ENCODE results near the gene R3HDML.
"Not testable (repeated sequence)": the region's sequence is repeated elsewhere in the genome, so short reads cannot be mapped to it uniquely, and the experiment has no call there.

Gene R3HDML
- total RNA-seq, result 0 reads per million in 3 donors

DNA sequence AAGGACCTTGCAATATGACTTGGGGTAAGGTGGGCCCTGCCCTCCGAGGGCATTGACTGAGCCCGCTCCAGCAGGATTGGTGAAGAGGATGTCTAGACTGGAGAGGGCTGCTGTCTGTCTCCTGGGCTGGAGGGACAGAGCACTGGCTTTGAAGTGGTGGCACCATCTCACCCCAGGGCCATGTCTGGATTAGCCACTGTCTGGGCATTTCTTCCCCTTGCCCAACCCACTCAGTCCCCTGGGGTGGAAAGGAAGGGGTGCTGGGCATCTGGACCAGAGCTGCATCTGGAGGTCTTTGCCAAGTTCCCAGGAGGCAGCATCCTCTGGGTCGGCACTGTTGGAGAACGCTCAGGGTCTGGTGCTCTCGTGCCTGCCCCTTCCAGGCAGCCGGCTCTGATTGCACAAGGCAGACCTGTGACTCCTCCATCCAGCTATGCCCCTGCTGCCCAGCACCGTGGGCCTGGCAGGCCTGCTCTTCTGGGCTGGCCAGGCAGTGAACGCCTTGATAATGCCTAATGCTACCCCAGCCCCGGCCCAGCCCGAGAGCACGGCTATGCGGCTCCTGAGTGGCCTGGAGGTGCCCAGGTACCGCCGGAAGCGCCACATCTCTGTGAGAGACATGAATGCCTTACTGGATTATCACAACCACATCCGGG lies at the start of gene R3HDML:
TSS of gene R3HDML (plus strand) at position 319 of the 656 bp plus-strand sequence. CDS start at position 434, 115 bp downstream.
- H3K27ac ChIP-seq (ENCODE audit: insufficient read depth, low read length, poor library complexity, severe bottlenecking), result no peak within 1 kb of the TSS
- H3K4me1 ChIP-seq (ENCODE audit: control insufficient read depth, insufficient read depth, low read length, poor library complexity, severe bottlenecking), result no peaks in the 10 kb centered on the region
- H3K36me3 ChIP-seq (ENCODE audit: control insufficient read depth, insufficient read depth, low read length), result no peaks in the 10 kb centered on the region
- H3K27me3 ChIP-seq (replicated peaks; ENCODE audit: control insufficient read depth, insufficient read depth, low read length, poor library complexity, severe bottlenecking), result no peaks in the 10 kb centered on the region
- H3K4me3 ChIP-seq (ENCODE audit: insufficient read depth, low read depth, low read length, poor library complexity, severe bottlenecking), result no peak within 1 kb of the TSS
- DNase-seq, result no peak
- no peaks in the 10 kb centered on the region for H3K9me3 ChIP-seq (ENCODE audit: control insufficient read depth, low read length)

DNA sequence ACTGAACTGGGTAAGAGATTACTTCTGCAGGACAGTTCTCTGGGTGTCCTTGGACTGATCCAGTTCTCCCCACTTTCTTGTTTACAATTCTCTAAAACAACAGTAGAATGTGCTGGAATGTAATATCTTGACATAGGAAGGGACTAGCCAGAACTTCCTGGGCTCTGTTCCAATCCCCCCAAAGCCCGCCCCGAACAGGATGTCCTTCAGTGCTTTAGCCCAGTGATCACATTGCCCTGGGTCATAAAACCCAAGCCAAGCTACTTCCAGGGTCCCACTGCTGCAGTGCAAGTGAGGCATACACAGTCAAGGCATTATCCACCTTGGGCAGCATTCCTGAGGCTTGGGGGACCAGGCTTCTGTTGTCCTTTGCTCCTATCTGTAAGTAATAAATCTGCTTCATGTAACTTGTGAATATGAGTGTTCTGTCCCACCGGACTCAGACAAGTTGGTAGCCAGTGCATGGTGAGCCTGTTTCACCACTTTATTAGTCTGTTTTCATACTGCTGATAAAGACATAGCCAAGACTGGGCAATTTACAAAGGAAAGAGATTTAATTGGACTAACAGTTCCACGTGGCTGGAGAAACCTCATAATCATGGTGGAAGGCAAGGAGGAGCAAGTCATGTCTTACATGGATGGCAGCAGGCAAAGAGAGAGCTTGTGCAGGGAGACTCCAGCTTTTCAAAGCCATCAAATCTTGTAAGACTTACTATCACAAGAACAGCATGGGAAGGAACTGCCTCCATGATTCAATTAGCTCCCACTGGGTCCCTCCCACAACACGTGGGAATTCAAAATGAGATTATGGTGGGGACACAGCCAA lies 49.4 kb upstream of the R3HDML start:
- Histone ChIP-seq H3K27me3 (replicated peaks; ENCODE audit: control insufficient read depth, insufficient read depth, low read length, poor library complexity, severe bottlenecking) (no peaks in the 10 kb centered on the region), H3K36me3 (ENCODE audit: control insufficient read depth, insufficient read depth, low read length) (no peaks in the 10 kb centered on the region), H3K27ac (ENCODE audit: insufficient read depth, low read length, poor library complexity, severe bottlenecking) (no peak overlapping the region), H3K4me1 (ENCODE audit: control insufficient read depth, insufficient read depth, low read length, poor library complexity, severe bottlenecking) (no peaks in the 10 kb centered on the region), H3K4me3 (ENCODE audit: insufficient read depth, low read depth, low read length, poor library complexity, severe bottlenecking) (no peak overlapping the region), H3K9me3 (ENCODE audit: control insufficient read depth, low read length) (no peaks in the 10 kb centered on the region)
- DNase-seq, result no peak

- Histone ChIP-seq H3K36me3 (ENCODE audit: control insufficient read depth, insufficient read depth, low read length) (no peaks in the 10 kb centered on the region), H3K27me3 (replicated peaks; ENCODE audit: control insufficient read depth, insufficient read depth, low read length, poor library complexity, severe bottlenecking) (no peaks in the 10 kb centered on the region), H3K4me3 (ENCODE audit: insufficient read depth, low read depth, low read length, poor library complexity, severe bottlenecking) (no peak overlapping the region), H3K4me1 (ENCODE audit: control insufficient read depth, insufficient read depth, low read length, poor library complexity, severe bottlenecking) (no peaks in the 10 kb centered on the region), H3K27ac (ENCODE audit: insufficient read depth, low read length, poor library complexity, severe bottlenecking) (no peak overlapping the region), H3K9me3 (ENCODE audit: control insufficient read depth, low read length) (no peaks in the 10 kb centered on the region)
- DNase-seq, result no peak
Measured at GRCh38 chr20:44288252-44288651, 48.6 kb upstream of the R3HDML start.

DNA sequence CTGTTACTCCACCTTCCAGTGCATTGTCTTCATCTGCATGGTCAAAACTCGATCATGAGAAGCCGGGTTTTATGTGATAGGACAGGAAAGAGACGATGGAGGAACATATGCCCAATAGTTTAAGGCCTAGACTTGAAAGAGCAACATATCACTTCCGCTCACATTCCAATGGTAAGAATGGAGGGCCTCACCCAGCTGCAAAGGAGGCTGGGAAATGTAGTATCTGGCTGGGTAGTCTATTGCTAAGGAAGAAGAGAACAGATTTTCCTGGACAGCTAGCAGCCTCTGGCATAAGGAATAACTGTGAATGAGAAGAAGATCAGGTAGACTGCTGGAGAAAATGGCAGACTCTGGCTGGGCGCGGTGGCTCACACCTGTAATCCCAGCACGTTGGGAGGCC lies 45.1 kb upstream of the R3HDML start:
- Histone ChIP-seq H3K27me3 (replicated peaks; ENCODE audit: control insufficient read depth, insufficient read depth, low read length, poor library complexity, severe bottlenecking) (no peaks in the 10 kb centered on the region), H3K4me1 (ENCODE audit: control insufficient read depth, insufficient read depth, low read length, poor library complexity, severe bottlenecking) (no peaks in the 10 kb centered on the region), H3K9me3 (ENCODE audit: control insufficient read depth, low read length) (no peaks in the 10 kb centered on the region), H3K36me3 (ENCODE audit: control insufficient read depth, insufficient read depth, low read length) (no peaks in the 10 kb centered on the region), H3K4me3 (ENCODE audit: insufficient read depth, low read depth, low read length, poor library complexity, severe bottlenecking) (no peak overlapping the region), H3K27ac (ENCODE audit: insufficient read depth, low read length, poor library complexity, severe bottlenecking) (no peak overlapping the region)
- DNase-seq, result no peak

DNA sequence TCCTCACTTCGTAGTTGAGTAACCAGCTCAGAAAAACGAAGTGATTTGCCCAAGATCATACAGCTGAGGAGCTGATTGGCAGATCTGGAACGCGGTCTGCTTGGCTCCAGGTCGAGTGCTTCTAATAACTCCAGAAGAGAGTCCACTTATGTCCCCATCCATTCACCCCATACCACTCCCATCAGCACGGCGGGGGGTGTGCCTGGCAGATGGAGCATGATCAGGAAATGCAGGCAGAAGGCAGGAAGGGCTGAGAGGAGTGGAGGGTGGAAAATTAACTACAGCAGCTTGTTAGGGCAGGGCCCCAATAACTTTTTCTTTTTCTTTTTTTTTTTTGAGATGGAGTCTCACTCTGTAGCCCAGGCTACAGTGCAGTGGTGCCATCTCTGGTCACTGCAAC lies 40.8 kb upstream of the R3HDML start:
- H3K4me3 ChIP-seq (ENCODE audit: insufficient read depth, low read depth, low read length, poor library complexity, severe bottlenecking), result no peak overlapping the region
- DNase-seq, result no peak
- no peaks in the 10 kb centered on the region for H3K36me3 ChIP-seq (ENCODE audit: control insufficient read depth, insufficient read depth, low read length)
- no peaks in the 10 kb centered on the region for H3K4me1 ChIP-seq (ENCODE audit: control insufficient read depth, insufficient read depth, low read length, poor library complexity, severe bottlenecking)
- no peaks in the 10 kb centered on the region for H3K27me3 ChIP-seq (replicated peaks; ENCODE audit: control insufficient read depth, insufficient read depth, low read length, poor library complexity, severe bottlenecking)
- H3K27ac ChIP-seq (ENCODE audit: insufficient read depth, low read length, poor library complexity, severe bottlenecking), result no peak overlapping the region
- H3K9me3 ChIP-seq (ENCODE audit: control insufficient read depth, low read length), result no peaks in the 10 kb centered on the region

DNA sequence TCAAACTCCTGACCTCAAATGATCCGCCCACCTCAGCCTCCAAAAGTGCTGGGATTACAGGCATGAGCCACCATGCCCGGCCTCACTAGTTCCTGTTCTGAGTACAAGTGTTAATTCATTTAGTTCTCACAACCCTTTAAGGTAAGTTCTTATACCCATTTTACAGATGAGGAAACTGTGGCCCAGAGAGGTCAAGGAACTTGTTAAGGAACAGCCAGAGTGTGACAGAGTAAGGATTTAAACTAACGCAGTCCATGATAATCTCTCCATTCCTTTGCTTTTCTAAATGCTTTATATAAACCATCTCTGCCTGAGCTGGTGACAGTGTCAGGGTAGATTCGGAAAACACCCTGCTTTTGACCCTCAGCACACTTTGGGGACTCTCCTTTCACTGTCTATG lies 39.1 kb upstream of the R3HDML start:
- Histone ChIP-seq H3K4me3 (ENCODE audit: insufficient read depth, low read depth, low read length, poor library complexity, severe bottlenecking) (no peak overlapping the region), H3K4me1 (ENCODE audit: control insufficient read depth, insufficient read depth, low read length, poor library complexity, severe bottlenecking) (no peaks in the 10 kb centered on the region), H3K27ac (ENCODE audit: insufficient read depth, low read length, poor library complexity, severe bottlenecking) (no peak overlapping the region), H3K36me3 (ENCODE audit: control insufficient read depth, insufficient read depth, low read length) (no peaks in the 10 kb centered on the region), H3K9me3 (ENCODE audit: control insufficient read depth, low read length) (no peaks in the 10 kb centered on the region), H3K27me3 (replicated peaks; ENCODE audit: control insufficient read depth, insufficient read depth, low read length, poor library complexity, severe bottlenecking) (no peaks in the 10 kb centered on the region)
- DNase-seq, result no peak

GRCh38 chr20:44299011-44299535 lies 37.8 kb upstream of the R3HDML start:
- H3K9me3 ChIP-seq (ENCODE audit: control insufficient read depth, low read length); DNase-seq; H3K36me3 ChIP-seq (ENCODE audit: control insufficient read depth, insufficient read depth, low read length); H3K27ac ChIP-seq (ENCODE audit: insufficient read depth, low read length, poor library complexity, severe bottlenecking); H3K4me1 ChIP-seq (ENCODE audit: control insufficient read depth, insufficient read depth, low read length, poor library complexity, severe bottlenecking); H3K4me3 ChIP-seq (ENCODE audit: insufficient read depth, low read depth, low read length, poor library complexity, severe bottlenecking); H3K27me3 ChIP-seq (replicated peaks; ENCODE audit: control insufficient read depth, insufficient read depth, low read length, poor library complexity, severe bottlenecking): not testable (repeated sequence)

DNA sequence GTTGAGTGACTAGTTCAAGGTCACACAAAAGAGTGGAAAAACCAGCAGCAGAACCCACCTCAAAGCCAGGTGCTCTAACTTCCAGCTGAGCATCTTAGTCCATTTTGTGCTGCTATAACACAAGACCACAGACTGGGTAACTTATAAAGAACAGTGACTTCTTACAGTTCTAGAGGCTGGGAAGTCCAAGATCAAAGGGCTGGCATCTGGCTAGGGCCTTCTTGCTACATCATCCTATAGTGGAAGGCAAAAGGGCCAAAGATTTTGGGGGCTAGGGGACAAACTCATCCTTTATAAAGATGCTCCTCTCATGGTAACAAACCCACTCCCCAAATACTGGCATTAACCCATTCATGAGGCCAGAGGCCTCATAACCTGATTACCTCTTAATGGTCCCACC lies 35.6 kb upstream of the R3HDML start:
- no peaks in the 10 kb centered on the region for H3K36me3 ChIP-seq (ENCODE audit: control insufficient read depth, insufficient read depth, low read length)
- no peaks in the 10 kb centered on the region for H3K4me1 ChIP-seq (ENCODE audit: control insufficient read depth, insufficient read depth, low read length, poor library complexity, severe bottlenecking)
- no peaks in the 10 kb centered on the region for H3K9me3 ChIP-seq (ENCODE audit: control insufficient read depth, low read length)
- no peak overlapping the region for H3K4me3 ChIP-seq (ENCODE audit: insufficient read depth, low read depth, low read length, poor library complexity, severe bottlenecking)
- no peak overlapping the region for H3K27ac ChIP-seq (ENCODE audit: insufficient read depth, low read length, poor library complexity, severe bottlenecking)
- no peak for DNase-seq
- H3K27me3 ChIP-seq (replicated peaks; ENCODE audit: control insufficient read depth, insufficient read depth, low read length, poor library complexity, severe bottlenecking), result no peaks in the 10 kb centered on the region

DNA sequence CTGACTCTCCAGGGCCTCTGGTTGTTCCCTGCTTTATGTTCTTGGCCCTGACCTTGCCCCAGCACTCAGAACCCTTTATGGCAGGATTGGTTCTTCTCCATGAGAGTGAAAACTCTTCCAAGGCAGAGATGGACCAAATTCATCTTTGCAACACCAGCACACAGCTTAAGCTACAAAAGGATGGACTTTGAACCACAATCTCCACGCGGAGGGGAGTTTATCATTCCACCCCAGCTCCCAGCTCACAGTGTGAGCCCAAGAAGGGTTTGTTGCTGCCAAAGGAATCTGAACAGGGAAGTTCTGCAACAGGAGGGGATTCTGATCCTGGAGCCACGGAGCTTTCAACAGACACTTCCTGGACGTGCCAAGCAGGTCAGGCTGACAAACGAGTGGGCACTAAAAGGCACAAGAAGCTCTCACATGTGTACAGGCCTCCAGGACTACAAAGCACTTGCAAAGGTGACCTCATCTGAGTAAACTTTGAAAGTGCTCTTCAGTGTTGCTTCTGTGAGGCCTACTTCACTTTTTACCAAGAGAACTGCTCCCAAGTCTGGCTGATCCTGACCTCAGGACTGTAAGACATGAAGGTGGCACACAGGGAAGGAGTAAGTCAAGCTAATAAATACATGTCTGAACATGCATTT lies 34.7 kb upstream of the R3HDML start:
- Histone ChIP-seq H3K36me3 (ENCODE audit: control insufficient read depth, insufficient read depth, low read length) (no peaks in the 10 kb centered on the region), H3K4me1 (ENCODE audit: control insufficient read depth, insufficient read depth, low read length, poor library complexity, severe bottlenecking) (no peaks in the 10 kb centered on the region), H3K27me3 (replicated peaks; ENCODE audit: control insufficient read depth, insufficient read depth, low read length, poor library complexity, severe bottlenecking) (no peaks in the 10 kb centered on the region), H3K27ac (ENCODE audit: insufficient read depth, low read length, poor library complexity, severe bottlenecking) (no peak overlapping the region), H3K9me3 (ENCODE audit: control insufficient read depth, low read length) (no peaks in the 10 kb centered on the region), H3K4me3 (ENCODE audit: insufficient read depth, low read depth, low read length, poor library complexity, severe bottlenecking) (no peak overlapping the region)
- DNase-seq, result no peak

DNA sequence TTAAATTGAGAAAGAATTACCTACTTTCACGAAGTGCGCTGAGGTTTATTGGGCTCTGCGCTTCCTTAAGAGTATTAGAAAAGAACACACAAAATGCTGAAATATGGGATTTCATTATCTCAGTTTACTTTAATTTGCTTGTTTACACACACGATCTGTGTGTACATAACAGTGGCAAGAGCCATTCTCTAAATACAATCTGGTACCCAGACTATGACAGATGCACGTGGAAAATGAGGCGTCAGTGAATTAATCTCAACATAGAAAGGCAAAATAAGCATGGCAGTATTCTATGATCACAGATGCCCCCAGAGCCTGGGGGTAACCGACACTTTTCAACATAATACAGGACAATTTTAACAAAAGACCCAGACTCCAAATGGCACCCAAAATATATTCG lies 34.1 kb upstream of the R3HDML start:
- DNase-seq, result no peak
- no peaks in the 10 kb centered on the region for H3K4me1 ChIP-seq (ENCODE audit: control insufficient read depth, insufficient read depth, low read length, poor library complexity, severe bottlenecking)
- H3K27me3 ChIP-seq (replicated peaks; ENCODE audit: control insufficient read depth, insufficient read depth, low read length, poor library complexity, severe bottlenecking), result no peaks in the 10 kb centered on the region
- H3K9me3 ChIP-seq (ENCODE audit: control insufficient read depth, low read length), result no peaks in the 10 kb centered on the region
- no peak overlapping the region for H3K27ac ChIP-seq (ENCODE audit: insufficient read depth, low read length, poor library complexity, severe bottlenecking)
- no peaks in the 10 kb centered on the region for H3K36me3 ChIP-seq (ENCODE audit: control insufficient read depth, insufficient read depth, low read length)
- no peak overlapping the region for H3K4me3 ChIP-seq (ENCODE audit: insufficient read depth, low read depth, low read length, poor library complexity, severe bottlenecking)

Measured in effector memory CD4-positive, alpha-beta T cell (primary cell).